ENCODE results near the gene TGIF1. TPM values are rescaled to one million over a fixed set of nuclear protein-coding genes. Genes with fewer than 3 reads are reported as not detected.

Gene TGIF1
- total RNA-seq, 4 donors from 2014 or later, result 89.4 to 122 (median 108) TPM

- DNase-seq (ENCODE audit: low spot score in 2 of 2), result no peak
- Histone ChIP-seq H3K9me3 (no peaks in the 10 kb centered on the region), H3K4me1 (peaks cover 8% of the 10 kb centered on the region), H3K27ac (no peak overlapping the region), H3K4me3 (peak overlapping the region; percentile 53), H3K27me3 (peaks cover 17% of the 10 kb centered on the region), H3K36me3 (no peaks in the 10 kb centered on the region)
- WGBS, result 80% methylated on average over 5 of the region's 5 CpGs
- TF ChIP-seq EP300 (IDR thresholded peaks at IDR 0.05), result no peak
- TF ChIP-seq POLR2A (IDR thresholded peaks at IDR 0.05), result no peak
- no peak for TF ChIP-seq POLR2AphosphoS5 (IDR thresholded peaks at IDR 0.05)
- no peak for TF ChIP-seq CTCF (IDR thresholded peaks at IDR 0.05)
Observed at GRCh38 chr18:3500016-3500415, 50.0 kb downstream of the TGIF1 start.

DNA sequence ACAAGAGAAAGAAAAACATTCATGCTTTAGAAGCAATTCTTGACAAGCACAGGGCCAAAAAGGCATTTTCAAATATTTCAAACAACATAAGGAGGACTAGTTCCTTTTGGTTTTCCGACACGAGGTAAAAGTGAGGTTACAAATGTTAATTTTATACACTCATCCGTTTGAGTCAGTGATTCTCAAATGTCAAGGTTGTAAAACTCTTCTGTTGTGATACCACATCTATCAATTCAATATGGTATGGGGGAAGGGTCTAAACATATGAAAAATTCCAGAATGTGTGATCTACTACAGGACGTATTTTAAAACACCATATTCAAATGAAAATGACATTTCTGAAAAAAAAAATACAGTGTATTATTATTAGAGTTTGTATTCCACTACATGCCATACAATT, 52.7 kb downstream of the TGIF1 start:
- H3K27ac ChIP-seq, result no peak overlapping the region
- 84% methylated on average over 4 of the region's 4 CpGs for WGBS
- no peaks in the 10 kb centered on the region for H3K36me3 ChIP-seq
- peaks cover 17% of the 10 kb centered on the region for H3K27me3 ChIP-seq
- no peaks in the 10 kb centered on the region for H3K9me3 ChIP-seq
- peaks cover 8% of the 10 kb centered on the region for H3K4me1 ChIP-seq
- H3K4me3 ChIP-seq, result no peak overlapping the region
- TF ChIP-seq POLR2AphosphoS5 (IDR thresholded peaks at IDR 0.05) (no peak), EP300 (IDR thresholded peaks at IDR 0.05) (no peak), POLR2A (IDR thresholded peaks at IDR 0.05) (no peak), CTCF (IDR thresholded peaks at IDR 0.05) (no peak)
- no peak for DNase-seq (ENCODE audit: low spot score in 2 of 2)

- DNase-seq (ENCODE audit: low spot score in 2 of 2), result no peak
- peaks cover 9% of the 10 kb centered on the region for H3K4me1 ChIP-seq
- 85% methylated on average over 5 of the region's 5 CpGs for WGBS
- no peaks in the 10 kb centered on the region for H3K36me3 ChIP-seq
- H3K27me3 ChIP-seq, result peaks cover 10% of the 10 kb centered on the region
- H3K9me3 ChIP-seq, result no peaks in the 10 kb centered on the region
- TF ChIP-seq POLR2AphosphoS5 (IDR thresholded peaks at IDR 0.05), result no peak
- TF ChIP-seq EP300 (IDR thresholded peaks at IDR 0.05), result no peak
- TF ChIP-seq CTCF (IDR thresholded peaks at IDR 0.05), result no peak
- no peak overlapping the region for H3K27ac ChIP-seq
- H3K4me3 ChIP-seq, result no peak overlapping the region
Observed at GRCh38 chr18:3504637-3505036, 54.7 kb downstream of the TGIF1 start.

DNA sequence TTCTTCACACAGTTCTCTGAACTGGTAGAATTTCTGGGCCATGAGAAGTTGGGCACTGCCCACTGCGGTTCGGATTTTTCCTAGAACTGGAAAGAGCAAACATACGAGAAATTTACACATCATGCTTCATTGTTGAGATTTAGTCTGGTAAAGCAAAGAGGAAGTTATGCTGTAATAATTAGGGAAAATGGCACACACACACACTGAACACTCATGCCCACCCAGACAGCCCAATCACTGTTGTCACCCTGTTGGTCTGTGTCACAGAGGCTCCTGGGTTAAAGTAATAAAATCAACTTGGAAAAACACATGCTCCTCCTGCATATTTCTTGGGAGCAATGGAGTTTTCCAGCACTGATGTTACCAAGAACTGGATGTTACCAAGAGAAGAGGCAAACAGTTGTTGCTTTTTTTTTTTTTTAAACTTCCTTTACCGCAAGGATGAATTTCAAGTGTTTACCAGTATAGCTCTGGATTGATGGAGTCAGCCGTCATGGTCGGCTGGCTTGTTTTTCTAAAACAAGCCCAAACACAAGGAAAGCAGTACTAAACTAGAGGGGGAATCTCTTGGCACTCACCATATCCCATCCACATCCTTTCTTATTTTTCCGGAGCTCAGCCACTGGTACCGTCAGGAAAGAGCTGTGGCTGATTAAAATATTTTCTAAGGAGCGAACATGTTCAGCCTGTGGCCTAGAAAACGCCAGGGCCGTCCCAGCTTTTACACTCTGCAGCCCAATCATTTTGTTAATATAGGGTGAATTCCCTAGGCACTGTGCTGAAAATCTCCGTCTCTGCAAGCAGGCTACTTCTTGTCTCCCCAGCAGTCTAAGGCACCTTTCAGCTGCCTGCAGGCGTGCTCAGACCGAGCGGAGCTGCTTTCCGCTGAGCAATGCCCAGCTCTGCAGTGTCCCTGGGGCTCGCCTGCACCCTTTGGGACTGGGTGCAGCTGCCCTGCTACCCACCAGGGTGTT, 58.9 kb downstream of the TGIF1 start:
- H3K36me3 ChIP-seq, result no peaks in the 10 kb centered on the region
- no peak overlapping the region for H3K27ac ChIP-seq
- 50% methylated on average over 17 of the region's 17 CpGs for WGBS
- peaks cover 21% of the 10 kb centered on the region for H3K4me1 ChIP-seq
- H3K27me3 ChIP-seq, result no peaks in the 10 kb centered on the region
- TF ChIP-seq CTCF (IDR thresholded peaks at IDR 0.05) (no peak), POLR2AphosphoS5 (IDR thresholded peaks at IDR 0.05) (no peak), EP300 (IDR thresholded peaks at IDR 0.05) (no peak), POLR2A (IDR thresholded peaks at IDR 0.05) (no peak)
- no peak overlapping the region for H3K4me3 ChIP-seq
- H3K9me3 ChIP-seq, result no peaks in the 10 kb centered on the region
- no peak for DNase-seq (ENCODE audit: low spot score in 2 of 2)

Other genes starting within 250 kb of the TGIF1 start
- gene MYOM1, start 230.2 kb upstream of the TGIF1 start, total RNA-seq, result 1 to 10 TPM in 3 of 4 donors, under 1 TPM in 1; 0.99 to 2.1 (median 1.6) TPM
- gene MYL12A, start 202.4 kb upstream of the TGIF1 start, total RNA-seq, result 100 to 1,000 TPM; 190 to 259 (median 242) TPM
- gene MYL12B, start 188.0 kb upstream of the TGIF1 start, total RNA-seq, result 100 to 1,000 TPM; 182 to 333 (median 295) TPM